H1 (cell line): ENCODE results near the gene SMYD3. TPM values are rescaled to one million over a fixed set of nuclear protein-coding genes. Genes with fewer than 3 reads are reported as not detected.
A peak's percentile ranks its signal among the peaks of the same experiment; 100 is the strongest.

Experiments
- CTCF ChIA-PET: fragments of 300-600 bp; sonication (Branson Sonifier 250); formaldehyde crosslinking; loops from one replicate; lab custom pipeline; 2021; ENCODE audit not compliant: partially characterized antibody; lab: Charles Lee
- POLR2A ChIA-PET: fragments of 300-600 bp; sonication (Branson Sonifier 250); formaldehyde crosslinking; loops from one replicate; lab custom pipeline; 2021; ENCODE audit warnings: inconsistent platforms; ENCODE audit not compliant: partially characterized antibody; lab: Charles Lee
- DNase-seq, 2 experiments: peaks; one replicate each; pipeline versions ENCODE4 v3.0.0 to v3.0.0-alpha.2; 2010 to 2022; ENCODE audit warnings: low spot score in 2 of 2, low read depth in 1 of 2, mixed read lengths in 1 of 2
- FAIRE-seq: peaks from 2 replicates; lab custom pipeline; 2011; peaks lifted over from hg19 to GRCh38; lab: Jason Lieb, UNC
- H2AFZ ChIP-seq: 2 replicates; pipeline ENCODE4 v1.8.1; 2012; ENCODE audit warnings: low read length, inconsistent platforms
- H2AK5ac ChIP-seq: 2 replicates; pipeline ENCODE4 v1.6.1; 2013; ENCODE audit warnings: low read depth, low read length
- H2BK120ac ChIP-seq: replicated peaks from 2 replicates; pipeline ENCODE3; 2013; ENCODE audit warnings: low read depth, low read length, inconsistent platforms
- H2BK12ac ChIP-seq: 2 replicates; pipeline ENCODE4 v1.6.1; 2013; ENCODE audit warnings: low read depth, low read length
- H2BK15ac ChIP-seq: 2 replicates; pipeline ENCODE4 v1.6.1; 2013; ENCODE audit warnings: low read length
- H2BK20ac ChIP-seq: 2 replicates; pipeline ENCODE4 v1.6.1; 2013; ENCODE audit warnings: low read length
- H2BK5ac ChIP-seq: 2 replicates; pipeline ENCODE4 v1.6.1; 2013; ENCODE audit warnings: low read depth, low read length
- H3K14ac ChIP-seq: 2 replicates; pipeline ENCODE4 v1.6.1; 2013; ENCODE audit warnings: inconsistent platforms; ENCODE audit not compliant: insufficient read length
- H3K18ac ChIP-seq: 2 replicates; pipeline ENCODE4 v1.6.1; 2013; ENCODE audit warnings: low read length; ENCODE audit errors: extremely low read depth
- H3K23ac ChIP-seq: 2 replicates; pipeline ENCODE4 v1.6.1; 2013; ENCODE audit warnings: inconsistent platforms; ENCODE audit not compliant: insufficient read length
- H3K23me2 ChIP-seq: 2 replicates; pipeline ENCODE4 v1.6.1; 2013; ENCODE audit warnings: low read depth, low read length
- H3K27ac ChIP-seq: 2 replicates; pipeline ENCODE4 v1.6.1; 2011; ENCODE audit warnings: low read depth, low read length, inconsistent platforms
- H3K27me3 ChIP-seq, 4 experiments: replicated peaks in 1 of 4; 1 replicate in 1 of 4; 2 replicates in 3 of 4; pipeline versions ENCODE4 v1.6.1 to v1.8.1; 2011 to 2013; ENCODE audit warnings: low read length in 3 of 4, mild to moderate bottlenecking in 3 of 4, inconsistent platforms in 2 of 4, mixed read lengths in 2 of 4, moderate library complexity in 1 of 4; ENCODE audit not compliant: control insufficient read depth in 3 of 4, insufficient read depth in 3 of 4; ENCODE audit errors: extremely low read depth in 1 of 4
- H3K36me3 ChIP-seq, 4 experiments: 2 replicates each; pipeline versions ENCODE4 v1.6.1 to v1.8.1; 2011 to 2013; ENCODE audit warnings: mild to moderate bottlenecking in 4 of 4, low read length in 3 of 4, moderate library complexity in 2 of 4, control low read depth in 1 of 4, inconsistent platforms in 1 of 4; ENCODE audit not compliant: insufficient read depth in 4 of 4, control insufficient read depth in 2 of 4
- H3K4ac ChIP-seq: replicated peaks from 2 replicates; pipeline ENCODE3; 2013; ENCODE audit warnings: low read length, low read depth, mixed read lengths, inconsistent platforms; ENCODE audit not compliant: insufficient read length
- H3K4me1 ChIP-seq, 4 experiments: replicated peaks in 1 of 4; 1 replicate in 1 of 4; 2 replicates in 3 of 4; pipeline versions ENCODE4 v1.6.1 to v1.8.1; 2011 to 2013; ENCODE audit warnings: low read length in 3 of 4, inconsistent platforms in 2 of 4, mixed read lengths in 1 of 4; ENCODE audit not compliant: insufficient read depth in 4 of 4, control insufficient read depth in 3 of 4
- H3K4me2 ChIP-seq, 2 experiments: 2 replicates each; pipeline versions ENCODE4 v1.6.1 to v1.8.1; 2011 to 2013; ENCODE audit warnings: low read depth in 2 of 2, low read length in 2 of 2, control low read depth in 1 of 2, inconsistent platforms in 1 of 2, mild to moderate bottlenecking in 1 of 2; ENCODE audit not compliant: insufficient read depth in 1 of 2
- H3K4me3 ChIP-seq, 4 experiments: fragments of 200-600, 300-600 bp in 1 of 4; sonication (generic), shearing (Covaris generic), sonication (Bioruptor Twin) in 1 of 4; 2 replicates each; pipeline versions ENCODE4 v1.5.1 to v1.8.1; 2011 to 2016; ENCODE audit warnings: low read length in 4 of 4, low read depth in 3 of 4, control low read depth in 2 of 4, inconsistent platforms in 2 of 4, mild to moderate bottlenecking in 2 of 4, mixed read lengths in 1 of 4, moderate library complexity in 1 of 4; ENCODE audit not compliant: insufficient read depth in 2 of 4; ENCODE audit errors: extremely low read depth in 1 of 4
- H3K56ac ChIP-seq: replicated peaks from 2 replicates; pipeline ENCODE3; 2013; ENCODE audit warnings: low read depth, mild to moderate bottlenecking, mixed read lengths, low read length, inconsistent platforms; ENCODE audit not compliant: insufficient read length
- H3K79me1 ChIP-seq: 2 replicates; pipeline ENCODE4 v1.6.1; 2013; ENCODE audit warnings: low read depth, low read length, control low read depth
- H3K79me2 ChIP-seq, 2 experiments: 2 replicates each; pipeline versions ENCODE4 v1.6.1 to v1.8.1; 2012 to 2013; ENCODE audit warnings: low read length in 2 of 2, mild to moderate bottlenecking in 2 of 2, inconsistent platforms in 1 of 2; ENCODE audit not compliant: insufficient read depth in 2 of 2, control insufficient read depth in 1 of 2
- H3K9ac ChIP-seq, 4 experiments: replicated peaks in 1 of 4; 1 replicate in 1 of 4; 2 replicates in 3 of 4; pipeline versions ENCODE4 v1.6.1 to v1.8.1; 2011 to 2013; ENCODE audit warnings: low read depth in 3 of 4, low read length in 3 of 4, control low read depth in 2 of 4, mild to moderate bottlenecking in 2 of 4, moderate library complexity in 2 of 4, inconsistent platforms in 1 of 4; ENCODE audit errors: extremely low read depth in 1 of 4
- H3K9me3 ChIP-seq, 2 experiments: 2 replicates each; pipeline versions ENCODE4 v1.6.1 to v1.8.1; 2012 to 2013; ENCODE audit warnings: mild to moderate bottlenecking in 2 of 2, moderate library complexity in 2 of 2, control low read depth in 1 of 2, inconsistent platforms in 1 of 2, low read depth in 1 of 2, low read length in 1 of 2, mixed read lengths in 1 of 2; ENCODE audit not compliant: insufficient read depth in 2 of 2
- H4K20me1 ChIP-seq, 2 experiments: replicated peaks in 1 of 2; 2 replicates each; pipeline versions ENCODE3 to v1.8.1; 2011 to 2013; ENCODE audit warnings: inconsistent platforms in 2 of 2, low read length in 2 of 2, mild to moderate bottlenecking in 1 of 2; ENCODE audit not compliant: insufficient read depth in 2 of 2, control insufficient read depth in 1 of 2
- H4K5ac ChIP-seq: 2 replicates; pipeline ENCODE4 v1.6.1; 2013; ENCODE audit warnings: low read length, low read depth, mixed read lengths, inconsistent platforms; ENCODE audit not compliant: insufficient read length
- H4K8ac ChIP-seq: 2 replicates; pipeline ENCODE4 v1.8.0; 2013; ENCODE audit warnings: mild to moderate bottlenecking, moderate library complexity, low read length, inconsistent platforms; ENCODE audit not compliant: insufficient read depth; ENCODE audit errors: extremely low read depth
- H4K91ac ChIP-seq: replicated peaks from 2 replicates; pipeline ENCODE3; 2013; ENCODE audit warnings: low read length, mixed read lengths, inconsistent platforms; ENCODE audit not compliant: insufficient read length
- PHF8 ChIP-seq: fragments of 200-600 bp; sonication (generic); conservative IDR thresholded peaks from 2 replicates; pipeline ENCODE4 v1.7.1; 2012; ENCODE audit warnings: low read depth, mild to moderate bottlenecking, inconsistent platforms, low read length, moderate library complexity
- POLR2AphosphoS5 ChIP-seq: IDR thresholded peaks from 2 replicates; pipeline ENCODE4 v1.6.1; 2011; ENCODE audit warnings: low read depth, low read length
- RAD21 ChIP-seq, 2 experiments: IDR thresholded peaks in 1 of 2; conservative IDR thresholded peaks in 1 of 2; 2 replicates each; pipeline ENCODE4 v1.6.1; 2011; ENCODE audit warnings: low read depth in 2 of 2, low read length in 2 of 2, improper control_type of control experiment in 1 of 2, inconsistent platforms in 1 of 2, mild to moderate bottlenecking in 1 of 2, moderate library complexity in 1 of 2
- SIN3A ChIP-seq, 2 experiments: IDR thresholded peaks in 1 of 2; conservative IDR thresholded peaks in 1 of 2; 2 replicates each; pipeline ENCODE4 v1.6.1; 2011 to 2012; ENCODE audit warnings: low read length in 2 of 2, improper control_type of control experiment in 1 of 2, low read depth in 1 of 2, mild to moderate bottlenecking in 1 of 2
- SP1 ChIP-seq: IDR thresholded peaks from 2 replicates; pipeline ENCODE4 v1.6.1; 2011; ENCODE audit warnings: low read depth, low read length
- SUZ12 ChIP-seq: fragments of 200-600 bp; sonication (generic); IDR thresholded peaks from 2 replicates; pipeline ENCODE4 v1.6.1; 2012; ENCODE audit warnings: mild to moderate bottlenecking, inconsistent platforms, low read length, moderate library complexity, mixed read lengths
- TBP ChIP-seq: IDR thresholded peaks from 2 replicates; pipeline ENCODE4 v1.6.1; 2011; ENCODE audit warnings: low read depth, low read length, improper control_type of control experiment
- WGBS, 2 experiments: shearing (Covaris generic) in 1 of 2; methylation state at CpG; one replicate each; pipeline versions ENCODE4 v1.1.6 to v1.1.7; 2013 to 2015; ENCODE audit warnings: low lambda C conversion rate in 2 of 2, mixed read lengths in 2 of 2, inconsistent platforms in 1 of 2, low coverage in 1 of 2, missing lambda C conversion rate in 1 of 2; ENCODE audit not compliant: insufficient replicate concordance in 2 of 2, insufficient coverage in 1 of 2, insufficient read length in 1 of 2; ENCODE audit errors: extremely low coverage in 1 of 2, missing lambda C conversion rate in 1 of 2; 5-methylcytosine and 5-hydroxymethylcytosine counted together
- polyA plus RNA-seq, 7 experiments: library from polyadenylated mRNA; depleted of rRNA in 3 of 7; stranded (reverse) in 5 of 7; unstranded in 2 of 7; fragments of >200 nt in 5 of 7; fragments of 200-250 nt in 2 of 7; gene quantifications; 1 replicate in 5 of 7; 2 replicates in 1 of 7; 4 replicates in 1 of 7; pipeline versions ENCODE4 v1.2.1 to v1.2.3, GENCODE V29; 2011 to 2013; ENCODE audit warnings: missing spikeins in 2 of 7, mixed read lengths in 2 of 7
- total RNA-seq: library from RNA; stranded (reverse); fragmentation: NEBNext Ultra II Directional; extraction: Animal tissue kit (Norgen Biotek cat#: 25700); gene quantifications from 2 replicates; pipeline ENCODE4 v1.2.1, GENCODE V29; 2021
- TF ChIP-seq, protein P1 (sequence below): IDR thresholded peaks from 2 replicates; pipeline ENCODE4 v1.6.1; 2012; ENCODE audit warnings: inconsistent platforms

SMYD3 gene
- total and polyA plus RNA-seq, 2 of the 8 experiments (the other 6 are each of a cell fraction or from before 2014, with no cell fraction given) = 17.3 to 25.4 TPM

GRCh38 chr1:246184503-246184902 lies 322.6 kb downstream of the SMYD3 start:
- no peak overlapping the region for H3K4me3 ChIP-seq
- no peaks in the 10 kb centered on the region for H3K4me1 ChIP-seq
- H3K4me2 ChIP-seq = no peak overlapping the region
- no peaks in the 10 kb centered on the region for H3K79me2 ChIP-seq
- H4K91ac ChIP-seq = no peak overlapping the region
- no peak for TF ChIP-seq SP1
- TF ChIP-seq PHF8 = no peak
- no peak for TF ChIP-seq TBP
- no peak for TF ChIP-seq SIN3A (conservative IDR thresholded peaks at IDR 0.05 in 1 of 2, IDR thresholded peaks at IDR 0.05 in 1 of 2; ENCODE audit: low read depth in 1 of 2, low read length in 2 of 2)
- TF ChIP-seq, protein P1, sequence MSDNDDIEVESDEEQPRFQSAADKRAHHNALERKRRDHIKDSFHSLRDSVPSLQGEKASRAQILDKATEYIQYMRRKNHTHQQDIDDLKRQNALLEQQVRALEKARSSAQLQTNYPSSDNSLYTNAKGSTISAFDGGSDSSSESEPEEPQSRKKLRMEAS = no peak
- no peak for TF ChIP-seq RAD21 (IDR thresholded peaks at IDR 0.05 in 1 of 2, conservative IDR thresholded peaks at IDR 0.05 in 1 of 2; ENCODE audit: low read depth in 2 of 2, low read length in 2 of 2)
- peak; percentile 29; the same call in 1 of the 2 replicates for TF ChIP-seq POLR2AphosphoS5
- TF ChIP-seq SUZ12 = no peak
- H3K27ac ChIP-seq = no peak overlapping the region
- H2BK120ac ChIP-seq = no peak overlapping the region
- ChIA-PET POLR2A (no interaction called here), CTCF (interaction anchor here (1.0 kb wide), 1 partner anchor 31 kb away, joined by 4 read pairs; no protein-coding TSS in a partner anchor)
- H3K23me2 ChIP-seq = no peaks in the 10 kb centered on the region
- DNase-seq (no peak), FAIRE-seq (no peak)
- no peak overlapping the region for H3K18ac ChIP-seq
- H2BK12ac ChIP-seq = no peak overlapping the region
- H2AFZ ChIP-seq = no peak overlapping the region
- H3K36me3 ChIP-seq = no peaks in the 10 kb centered on the region
- 86% methylated on average over 1 of the region's 1 CpG; no CpG with 5 or more reads in 1 of the 2 experiments for WGBS, 2 experiments
- no peak overlapping the region for H2BK5ac ChIP-seq
- no peak overlapping the region for H2BK20ac ChIP-seq
- no peaks in the 10 kb centered on the region for H3K9me3 ChIP-seq
- H2AK5ac ChIP-seq = no peak overlapping the region
- H3K27me3 ChIP-seq = no peaks in the 10 kb centered on the region
- H3K4ac ChIP-seq = no peak overlapping the region
- no peaks in the 10 kb centered on the region for H3K79me1 ChIP-seq
- no peak overlapping the region for H2BK15ac ChIP-seq
- no peak overlapping the region for H3K23ac ChIP-seq
- no peak overlapping the region for H3K14ac ChIP-seq
- no peak overlapping the region for H4K8ac ChIP-seq
- H4K5ac ChIP-seq = no peak overlapping the region
- peaks cover 0 to 1% of the 10 kb centered on the region in 2 experiments for H4K20me1 ChIP-seq
- no peak overlapping the region for H3K9ac ChIP-seq
- H3K56ac ChIP-seq = no peak overlapping the region
